Hindlimb muscle (tissue), 1 donor: Measurements from ENCODE around the gene LHX6. TPM values are rescaled to one million over a fixed set of nuclear protein-coding genes. Genes with fewer than 3 reads are reported as not detected.

Experiments used
- DNase-seq: peaks from one replicate; pipeline ENCODE4 v3.0.0-alpha.2; 2013
- polyA plus RNA-seq: library from polyadenylated mRNA; unstranded; fragments of 120-200 nt; gene quantifications from one replicate; pipeline ENCODE4 v1.2.1, GENCODE V29; 2013; ENCODE audit not compliant: insufficient read length

Gene LHX6
- polyA plus RNA-seq, 1 donor: 7.7 TPM

GRCh38 chr9:122190597-122191381 lies 38.0 kb downstream of the LHX6 start:
- DNase-seq: no peak

DNA sequence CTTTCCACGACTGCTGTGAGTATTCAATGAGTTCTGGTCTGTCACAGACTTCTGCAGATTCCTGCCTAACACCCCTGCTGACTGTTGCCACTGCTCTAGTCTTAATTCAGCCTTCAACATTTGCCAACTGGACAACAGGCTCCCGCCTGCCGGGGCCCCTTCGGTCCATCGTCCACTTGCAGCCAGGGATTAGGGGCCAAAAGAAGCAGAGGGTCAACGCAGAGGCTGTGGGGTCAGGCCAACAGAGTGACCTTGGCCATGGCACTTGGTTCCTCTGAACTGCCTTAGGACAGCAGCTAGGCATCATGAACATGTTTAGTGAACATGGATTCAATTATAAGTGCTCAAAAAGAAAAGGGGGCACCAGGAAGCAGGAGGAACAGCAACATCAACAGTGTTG lies 40.4 kb downstream of the LHX6 start:
- DNase-seq: no peak

DNA sequence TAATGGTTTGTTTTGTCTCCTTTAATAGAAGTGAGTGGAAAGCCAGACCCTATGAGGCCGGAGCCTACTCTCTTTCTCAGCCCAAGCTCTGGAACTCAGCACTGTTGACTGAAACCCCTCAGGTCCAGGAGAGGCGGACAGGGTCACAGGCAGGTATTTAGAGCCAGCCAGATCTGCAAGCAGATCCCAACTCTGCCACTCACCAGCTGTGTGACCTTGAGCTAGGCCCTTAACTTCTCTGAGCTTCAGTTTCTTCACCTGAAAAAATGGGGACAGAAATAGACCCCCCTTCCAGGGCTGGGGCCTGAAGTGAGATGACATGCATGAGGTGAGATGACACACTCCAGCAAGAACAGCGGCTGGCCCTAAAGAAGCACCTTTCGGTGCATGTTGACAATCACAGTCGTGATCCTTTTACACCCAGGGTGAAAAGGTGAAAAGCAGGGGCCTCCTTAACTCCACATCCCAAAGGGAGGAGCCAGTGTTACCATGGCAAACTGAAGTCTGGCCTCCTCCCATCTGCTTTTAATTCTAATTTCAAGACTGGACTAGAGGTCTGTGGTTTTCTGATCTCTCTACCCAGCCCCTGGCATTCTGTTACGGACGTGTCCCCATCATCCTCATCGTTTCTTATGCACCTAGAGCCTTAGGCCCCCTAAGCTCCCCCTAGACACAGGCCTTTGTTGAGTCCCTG lies 41.8 kb downstream of the LHX6 start:
- no peak for DNase-seq

- DNase-seq: no peak
Measured at GRCh38 chr9:122186301-122186700, 42.5 kb downstream of the LHX6 start.

DNA sequence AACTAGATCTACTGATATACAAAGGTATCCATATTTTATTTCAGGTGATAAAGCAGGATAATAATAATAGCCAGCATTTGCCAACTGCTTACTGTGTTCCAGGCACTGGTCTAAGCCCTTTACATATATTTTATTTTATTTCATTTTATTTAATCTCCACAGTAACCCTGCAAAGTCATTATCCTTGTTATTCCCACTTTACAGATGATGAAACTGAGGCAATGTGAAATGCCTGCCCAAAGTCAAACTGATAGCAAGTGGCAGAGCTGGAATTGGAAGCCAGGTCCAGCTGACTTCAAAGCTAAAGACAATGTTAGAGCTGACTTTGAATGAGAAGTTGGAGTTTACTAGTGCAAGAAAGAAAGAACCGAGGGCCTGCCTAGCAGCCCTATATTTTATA lies 44.2 kb downstream of the LHX6 start:
- no peak for DNase-seq

- DNase-seq: no peak
Measured at GRCh38 chr9:122183501-122183900, 45.3 kb downstream of the LHX6 start.

GRCh38 chr9:122180633-122181032 lies 48.1 kb downstream of the LHX6 start:
- no peak for DNase-seq

DNA sequence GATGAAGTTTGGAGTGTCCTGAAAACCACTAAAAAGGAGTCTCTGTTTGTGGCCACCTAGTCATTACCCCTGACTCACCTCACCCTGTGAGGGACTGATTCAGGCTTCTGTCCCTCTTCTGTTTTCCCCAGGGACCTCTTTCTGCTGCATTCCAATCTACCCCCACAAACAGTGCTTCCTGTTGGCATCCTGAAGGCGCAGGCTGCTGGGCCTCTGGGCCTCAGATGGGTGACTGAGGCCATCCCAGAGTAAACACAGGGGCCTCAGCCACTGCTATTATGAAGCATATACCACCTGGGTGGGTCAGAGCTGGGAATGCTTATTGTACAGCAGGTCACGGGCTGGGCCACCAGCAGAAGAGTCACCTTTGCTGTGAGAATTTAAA lies 49.1 kb downstream of the LHX6 start:
- no peak for DNase-seq

DNA sequence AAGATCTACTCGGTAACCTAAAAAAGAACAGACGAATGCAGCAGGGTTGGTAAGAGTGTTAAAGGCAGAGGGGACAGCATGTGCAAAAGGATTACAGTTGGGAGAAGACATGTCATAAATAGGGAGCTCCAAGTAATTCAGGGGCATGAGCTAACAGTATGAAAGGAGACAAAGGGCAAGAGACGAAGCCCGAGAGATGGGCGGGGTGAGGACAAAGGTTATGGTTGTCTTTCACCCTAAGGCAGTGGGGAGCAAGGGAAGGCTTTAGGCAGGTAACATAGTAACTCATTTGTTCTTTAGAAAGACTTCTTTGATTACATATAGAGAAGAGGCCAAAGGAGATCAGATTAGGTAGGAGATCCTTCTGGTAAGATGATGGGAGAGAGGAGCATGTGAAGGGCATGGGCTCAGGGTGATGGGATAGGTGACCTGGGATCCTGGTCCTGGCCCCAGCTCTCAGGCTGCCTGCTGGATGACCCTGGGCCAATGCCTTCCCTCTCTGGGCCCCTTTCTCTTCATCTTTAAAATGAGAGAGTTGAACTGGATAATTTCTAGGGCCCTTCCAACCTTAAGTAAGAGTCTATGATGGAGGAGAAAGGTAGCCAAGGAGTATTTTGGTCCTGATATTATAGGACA lies 49.6 kb downstream of the LHX6 start:
- no peak for DNase-seq

DNA sequence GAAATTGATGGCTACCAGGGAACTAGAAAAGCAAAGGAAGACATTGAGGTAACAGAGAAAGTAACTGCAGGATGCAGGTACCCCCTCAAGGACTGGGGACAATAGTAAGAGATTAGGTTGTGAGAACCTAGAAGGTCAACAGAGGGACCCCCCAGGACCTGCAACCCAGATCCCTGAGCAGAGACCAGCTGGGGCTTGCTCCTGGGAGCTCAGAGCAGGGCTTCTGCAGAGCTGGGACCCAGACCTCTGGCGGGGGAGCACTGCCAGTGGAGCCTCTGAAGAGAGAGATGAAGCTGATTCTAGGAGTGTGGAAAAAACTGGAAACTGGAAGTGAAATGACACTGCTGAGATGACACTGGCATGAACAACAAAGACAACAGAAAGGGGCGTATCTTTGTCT lies 51.8 kb downstream of the LHX6 start:
- no peak for DNase-seq

DNA sequence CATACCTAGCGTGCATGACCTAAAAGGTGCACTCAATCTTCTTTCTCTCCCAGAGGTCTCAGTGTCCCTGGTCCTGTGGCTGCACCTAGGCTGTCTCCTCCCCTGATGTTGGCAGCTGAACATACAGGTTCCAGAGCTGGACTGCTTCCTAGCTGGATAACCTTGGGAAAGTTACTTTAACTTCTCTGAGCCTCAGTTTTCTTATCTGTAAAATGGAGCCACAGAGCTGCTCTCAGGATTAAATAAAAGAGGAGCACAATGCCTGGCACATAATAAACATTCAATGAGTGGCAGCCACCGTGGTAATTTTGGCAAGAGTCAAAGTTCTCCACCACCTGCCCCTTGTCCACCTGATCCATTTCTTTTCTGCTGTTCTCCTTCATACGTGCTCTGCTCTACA lies 55.1 kb downstream of the LHX6 start:
- no peak for DNase-seq

GRCh38 chr9:122172131-122172530 lies 56.6 kb downstream of the LHX6 start:
- no peak for DNase-seq

GRCh38 chr9:122168356-122168755 lies 60.4 kb downstream of the LHX6 start:
- no peak for DNase-seq

- DNase-seq: no peak
Measured at GRCh38 chr9:122164286-122164685, 64.5 kb downstream of the LHX6 start.

DNA sequence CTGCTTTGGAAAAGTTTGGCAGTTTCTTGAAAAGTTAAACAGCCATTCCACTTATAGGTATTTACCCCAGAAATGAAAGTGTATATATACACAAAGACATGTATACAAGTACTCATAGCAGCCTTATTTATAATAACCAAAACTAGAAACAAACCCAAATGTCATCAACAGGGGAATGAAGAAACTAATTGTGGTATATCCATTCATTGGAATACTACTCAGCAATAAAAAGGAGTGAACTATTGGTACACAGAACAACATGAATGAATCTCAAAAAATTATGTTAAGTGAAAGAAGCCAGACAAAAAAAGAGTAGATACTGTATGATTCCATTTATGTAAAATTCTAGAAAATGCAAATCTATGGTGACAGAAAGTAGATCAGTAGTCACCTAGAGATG lies 66.3 kb downstream of the LHX6 start:
- no peak for DNase-seq

DNA sequence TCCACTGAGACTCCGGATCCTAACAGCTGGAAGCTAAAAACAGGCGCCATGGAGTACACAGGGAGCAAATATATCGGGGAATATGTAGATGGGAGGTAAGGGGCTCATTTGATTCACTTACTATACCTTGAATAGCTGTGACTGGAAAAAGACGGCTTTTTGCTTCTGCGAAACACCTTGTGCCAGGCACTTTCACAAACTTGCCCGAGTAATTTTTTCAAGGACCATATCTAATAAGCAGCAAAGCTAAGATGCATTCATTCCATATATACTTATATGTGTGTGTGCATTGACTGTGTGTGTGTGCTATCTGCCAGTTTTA lies 68.9 kb downstream of the LHX6 start:
- DNase-seq: no peak

DNA sequence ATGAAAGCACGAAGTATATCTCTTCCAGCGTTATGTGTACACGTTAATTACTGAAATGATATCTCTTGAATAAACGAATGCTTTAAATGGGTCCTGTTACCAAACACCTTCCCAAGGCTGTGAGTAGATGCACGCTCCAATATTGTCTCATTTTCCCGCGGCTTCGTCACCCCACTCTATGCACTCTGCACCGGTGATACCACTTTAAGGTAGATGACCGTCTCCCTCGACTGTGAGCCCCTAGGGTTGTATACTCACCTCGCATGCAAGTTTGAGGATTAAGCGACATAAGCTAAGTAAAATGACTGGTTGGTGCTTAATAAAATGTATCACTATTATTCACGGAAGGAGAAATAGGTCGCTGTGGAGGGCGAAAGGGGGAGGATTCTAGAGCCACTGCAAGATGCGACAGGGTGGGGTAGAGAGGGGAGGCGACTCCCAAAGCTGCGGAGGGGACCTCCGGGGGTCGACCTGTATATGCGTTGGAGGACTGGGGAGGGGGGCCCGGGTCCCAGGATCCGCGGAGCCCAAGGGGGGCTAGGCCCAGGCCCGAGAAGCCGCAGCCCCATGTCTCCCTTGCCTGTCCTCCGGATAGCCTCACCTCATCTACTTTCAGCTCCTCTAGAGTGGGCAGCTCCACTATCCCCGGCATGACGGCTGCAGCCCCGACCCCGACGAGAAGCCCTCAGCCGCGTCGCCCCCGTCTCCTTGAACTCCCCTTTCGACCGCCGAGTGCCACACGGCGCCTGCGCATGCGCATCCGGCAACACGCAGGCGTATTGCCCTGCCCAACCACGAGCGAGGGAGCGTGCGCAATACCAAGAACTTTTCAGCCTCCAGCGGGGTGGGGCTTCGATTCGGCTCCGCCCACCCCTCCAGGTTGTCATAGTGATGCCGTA lies 69.5 kb downstream of the LHX6 start, which contains the start of the genes MORN5 and NDUFA8:
MORN5 (plus strand) TSS at position 883 of the 899 bp plus-strand sequence. CDS start 65 bp downstream, outside the sequence.
NDUFA8 (minus strand) TSS at position 754 of the 899 bp plus-strand sequence; CDS start at position 652, 102 bp downstream.
- peak; percentile 97 for DNase-seq

DNA sequence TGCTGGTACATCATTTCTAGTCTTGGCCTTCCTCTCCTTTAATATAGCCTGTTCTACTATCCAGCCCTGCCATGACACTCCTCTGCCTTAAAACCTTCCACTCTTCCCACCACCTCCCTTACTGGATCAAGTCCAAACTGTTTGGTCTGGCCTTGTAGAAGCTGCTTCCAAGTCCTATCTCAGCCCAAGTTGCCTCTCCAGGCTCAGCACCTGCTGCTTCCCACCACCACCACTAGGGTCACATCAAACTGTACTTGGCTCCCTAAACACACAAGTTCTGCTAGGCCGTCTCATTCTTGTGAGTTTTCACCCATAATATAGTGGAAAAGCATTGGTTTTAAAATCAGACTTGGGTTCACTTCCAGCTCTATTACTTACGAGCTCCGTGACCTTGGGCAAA lies 70.6 kb downstream of the LHX6 start:
- DNase-seq: no peak

DNA sequence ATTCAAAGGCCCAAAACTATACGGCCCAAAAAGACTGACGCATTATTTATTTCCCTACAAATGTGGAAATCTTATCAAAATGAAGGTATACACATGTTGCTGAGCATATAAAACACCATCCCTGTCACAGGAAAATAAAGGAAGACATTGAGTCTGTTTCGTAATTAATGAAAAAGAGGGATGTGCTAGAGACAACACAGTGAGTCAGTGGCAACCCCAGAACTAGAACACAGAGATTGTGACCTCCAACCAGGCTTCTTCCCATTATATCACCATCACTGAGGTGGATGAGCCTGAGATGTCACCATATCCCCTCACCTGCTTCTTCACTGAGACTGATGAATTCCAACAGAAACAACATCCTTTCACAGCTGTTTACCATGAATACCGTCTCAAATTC lies 73.0 kb downstream of the LHX6 start:
- no peak for DNase-seq
